SK-N-SH (cell line): ENCODE data around the gene KRTAP20-4. TPM values are rescaled to one million over a fixed set of nuclear protein-coding genes. Genes with fewer than 3 reads are reported as not detected.

ENCODE experiments used
- CTCF ChIA-PET: fragments of 300-600, 350-600 bp; formaldehyde crosslinking; extraction: SDS; loops from one replicate; lab custom pipeline; 2021; lab: Yijun Ruan, JAX
- POLR2A ChIA-PET: fragments of 350-600 bp; sonication (Branson Sonifier 250); formaldehyde crosslinking; extraction: SDS; loops from one replicate; lab custom pipeline; 2020; ENCODE audit warnings: antibody characterized with exemption, inconsistent platforms; lab: Yijun Ruan, JAX
- DNase-seq: peaks from one replicate; pipeline ENCODE4 v3.0.0; 2012
- H2AFZ ChIP-seq: fragments of 200-600 bp; sonication (generic); 2 replicates; pipeline ENCODE4 v1.8.1; 2016; ENCODE audit warnings: antibody characterized with exemption, mild to moderate bottlenecking, low read depth
- H3F3A ChIP-seq: fragments of 200-600 bp; sonication (generic); replicated peaks from 2 replicates; pipeline ENCODE3; 2016; ENCODE audit warnings: antibody characterized with exemption, mild to moderate bottlenecking; ENCODE audit not compliant: insufficient read depth
- H3K27ac ChIP-seq, 2 experiments: fragments of 200-500 bp in 1 of 2; fragments of 200-600 bp in 1 of 2; sonication (Bioruptor generic) in 1 of 2; sonication (generic), shearing (Covaris generic) in 1 of 2; 2 replicates each; pipeline versions ENCODE4 v1.5.1 to v1.6.1; 2014 to 2016; ENCODE audit warnings: low read depth in 2 of 2, inconsistent platforms in 1 of 2, low read length in 1 of 2, mild to moderate bottlenecking in 1 of 2, mixed read lengths in 1 of 2
- H3K27me3 ChIP-seq: fragments of 200-600 bp; sonication (generic), shearing (Covaris generic); 2 replicates; pipeline ENCODE4 v1.6.1; 2016; ENCODE audit warnings: mixed run types; ENCODE audit not compliant: insufficient read depth
- H3K36me3 ChIP-seq, 2 experiments: fragments of 200-500 bp in 1 of 2; fragments of 200-600 bp in 1 of 2; sonication (Bioruptor generic) in 1 of 2; sonication (generic) in 1 of 2; replicated peaks in 1 of 2; 2 replicates each; pipeline versions ENCODE3 to v1.5.1; 2014 to 2016; ENCODE audit warnings: low read length in 1 of 2, mild to moderate bottlenecking in 1 of 2; ENCODE audit not compliant: insufficient read depth in 2 of 2, control insufficient read depth in 1 of 2
- H3K4me1 ChIP-seq, 2 experiments: fragments of 200-500 bp in 1 of 2; fragments of 200-600 bp in 1 of 2; sonication (Bioruptor generic) in 1 of 2; sonication (generic), shearing (Covaris generic) in 1 of 2; 2 replicates each; pipeline versions ENCODE4 v1.5.1 to v1.6.1; 2014 to 2016; ENCODE audit warnings: low read depth in 1 of 2, low read length in 1 of 2, mixed run types in 1 of 2; ENCODE audit not compliant: insufficient read depth in 2 of 2, control insufficient read depth in 1 of 2
- H3K4me2 ChIP-seq: fragments of 200-600 bp; sonication (generic), shearing (Covaris generic); 2 replicates; pipeline ENCODE4 v1.6.1; 2017; ENCODE audit warnings: mixed run types
- H3K4me3 ChIP-seq, 2 experiments: fragments of 200-500 bp in 1 of 2; fragments of 200-600 bp in 1 of 2; sonication (Bioruptor generic) in 1 of 2; sonication (generic), shearing (Covaris generic) in 1 of 2; 2 replicates each; pipeline versions ENCODE4 v1.5.1 to v1.8.1; 2014 to 2016; ENCODE audit warnings: low read depth in 2 of 2, inconsistent platforms in 1 of 2, low read length in 1 of 2, mild to moderate bottlenecking in 1 of 2, mixed read lengths in 1 of 2, moderate library complexity in 1 of 2
- H3K79me2 ChIP-seq: fragments of 200-600 bp; sonication (generic); 2 replicates; pipeline ENCODE4 v1.8.1; 2017; ENCODE audit warnings: mild to moderate bottlenecking; ENCODE audit not compliant: insufficient read depth
- H3K9ac ChIP-seq: fragments of 200-600 bp; sonication (generic); 2 replicates; pipeline ENCODE4 v1.6.1; 2017; ENCODE audit warnings: mixed run types
- H3K9me2 ChIP-seq: fragments of 200-600 bp; sonication (generic); 2 replicates; pipeline ENCODE4 v1.6.1; 2017; ENCODE audit warnings: mixed run types
- H3K9me3 ChIP-seq: fragments of 200-600 bp; sonication (generic); 2 replicates; pipeline ENCODE4 v1.6.1; 2017; ENCODE audit warnings: mixed run types, mild to moderate bottlenecking, moderate library complexity
- H4K20me1 ChIP-seq: fragments of 200-600 bp; sonication (generic); 2 replicates; pipeline ENCODE4 v1.6.1; 2017; ENCODE audit warnings: mild to moderate bottlenecking, mixed run types; ENCODE audit not compliant: insufficient read depth
- ELF1 ChIP-seq: IDR thresholded peaks from 2 replicates; pipeline ENCODE4 v1.4.0; 2012
- EP300 ChIP-seq, 2 experiments: IDR thresholded peaks; 2 replicates each; pipeline versions ENCODE4 v1.4.0 to v1.6.1; 2012; ENCODE audit warnings: borderline replicate concordance in 1 of 2, low read depth in 1 of 2, low read length in 1 of 2
- EZH2phosphoT487 ChIP-seq: fragments of 200-600 bp; sonication (generic); IDR thresholded peaks from 2 replicates; pipeline ENCODE4 v1.6.1; 2017; ENCODE audit warnings: low read depth, mixed run types, mild to moderate bottlenecking, antibody characterized with exemption, moderate library complexity, borderline replicate concordance
- FOXM1 ChIP-seq: IDR thresholded peaks from 2 replicates; pipeline ENCODE4 v1.4.0; 2012; ENCODE audit warnings: low read depth, mild to moderate bottlenecking
- GABPA ChIP-seq: IDR thresholded peaks from 2 replicates; pipeline ENCODE4 v1.4.0; 2012; ENCODE audit warnings: low read depth, mild to moderate bottlenecking
- IRF3 ChIP-seq: fragments of 150-350 bp; IDR thresholded peaks from 2 replicates; pipeline ENCODE4 v1.6.1; 2016; ENCODE audit warnings: mild to moderate bottlenecking, low read depth, low read length
- MAX ChIP-seq: IDR thresholded peaks from 2 replicates; pipeline ENCODE4 v1.4.0; 2012; ENCODE audit warnings: low read depth
- NFIC ChIP-seq: IDR thresholded peaks from 2 replicates; pipeline ENCODE4 v1.4.0; 2012; ENCODE audit warnings: borderline replicate concordance
- PBX3 ChIP-seq: IDR thresholded peaks from 2 replicates; pipeline ENCODE4; 2012
- POLR2AphosphoS5 ChIP-seq: IDR thresholded peaks from 2 replicates; pipeline ENCODE4 v1.6.1; 2012; ENCODE audit warnings: low read depth, low read length
- REST ChIP-seq: IDR thresholded peaks from 2 replicates; pipeline ENCODE4 v1.6.1; 2012; ENCODE audit warnings: mild to moderate bottlenecking, low read depth, low read length, moderate library complexity
- RXRA ChIP-seq: IDR thresholded peaks from 2 replicates; pipeline ENCODE4 v1.4.0; 2012; ENCODE audit warnings: low read depth, mild to moderate bottlenecking, borderline replicate concordance
- TAF1 ChIP-seq: IDR thresholded peaks from 2 replicates; pipeline ENCODE4 v1.6.1; 2012; ENCODE audit warnings: low read depth, mild to moderate bottlenecking, low read length, moderate library complexity, borderline replicate concordance
- TEAD4 ChIP-seq: IDR thresholded peaks from 2 replicates; pipeline ENCODE4 v1.4.0; 2012; ENCODE audit warnings: mild to moderate bottlenecking, borderline replicate concordance; ENCODE audit not compliant: insufficient read depth
- USF1 ChIP-seq: IDR thresholded peaks from 2 replicates; pipeline ENCODE4 v1.4.0; 2012; ENCODE audit warnings: low read depth, borderline replicate concordance
- USF2 ChIP-seq: fragments of 150-350 bp; IDR thresholded peaks from 2 replicates; pipeline ENCODE4 v1.6.1; 2017; ENCODE audit warnings: antibody characterized with exemption, low read length, low read depth, borderline replicate concordance
- YY1 ChIP-seq: IDR thresholded peaks from 2 replicates; pipeline ENCODE4 v1.4.0; 2012; ENCODE audit warnings: low read depth, mild to moderate bottlenecking
- ZBTB33 ChIP-seq: IDR thresholded peaks from 2 replicates; pipeline ENCODE4 v1.4.0; 2012; ENCODE audit warnings: low read depth, borderline replicate concordance
- WGBS: methylation state at CpG from one replicate; pipeline ENCODE4 v1.1.6; 2017; ENCODE audit warnings: low lambda C conversion rate; 5-methylcytosine and 5-hydroxymethylcytosine counted together
- polyA plus RNA-seq, 3 experiments: library from polyadenylated mRNA; depleted of rRNA; stranded (reverse); fragments of >200 nt; gene quantifications; 2 replicates each; pipeline ENCODE4 v1.2.3, GENCODE V29; 2012

Gene KRTAP20-4
- polyA plus RNA-seq, 1 of the 3 experiments (the other 2 are of a cell fraction) = not detected

GRCh38 chr21:30638686-30639085, 18.3 kb downstream of the KRTAP20-4 start (continued):
- TF ChIP-seq EP300 (IDR thresholded peaks at IDR 0.05; ENCODE audit: borderline replicate concordance in 1 of 2, low read depth in 1 of 2, low read length in 1 of 2) (no peak), USF1 (no peak), USF2 (no peak), NFIC (no peak), FOXM1 (no peak), TAF1 (no peak)

GRCh38 chr21:30642564-30642963, 22.1 kb downstream of the KRTAP20-4 start, which contains the start of gene KRTAP20-3:
Gene KRTAP20-3, plus strand, starts transcription at chr21:30642864.
- Histone ChIP-seq H3K4me3 (no peak within 1 kb of the TSS), H3K36me3 (no peaks in the 10 kb centered on the region), H3K4me2 (no peak within 1 kb of the TSS), H3K27ac (no peak within 1 kb of the TSS), H2AFZ (no peak within 1 kb of the TSS), H3K9me3 (no peaks in the 10 kb centered on the region), H4K20me1 (no peaks in the 10 kb centered on the region), H3K9ac (no peak within 1 kb of the TSS), H3K4me1 (no peaks in the 10 kb centered on the region), H3K79me2 (no peaks in the 10 kb centered on the region), H3K9me2 (no peaks in the 10 kb centered on the region), H3K27me3 (no peaks in the 10 kb centered on the region; the same call in 1 of the 2 replicates), H3F3A (no peaks in the 10 kb centered on the region)
- CTCF ChIA-PET = no interaction called here
- WGBS = 2% methylated on average over 2 of the region's 2 CpGs
- POLR2A ChIA-PET = no interaction called here
- no peak for DNase-seq
- TF ChIP-seq USF2 (no peak), NFIC (no peak), YY1 (no peak), GABPA (no peak), IRF3 (no peak), RXRA (no peak), ZBTB33 (no peak), MAX (no peak), TEAD4 (no peak), PBX3 (no peak), ELF1 (no peak), EZH2phosphoT487 (no peak), POLR2AphosphoS5 (no peak), REST (no peak), TAF1 (no peak)
